ENCODE measurements around the gene TMEM235.

The TMEM235 gene

GRCh38 chr17:78214016-78214705 lies 17.3 kb upstream of the TMEM235 start, which contains the start of gene BIRC5:
TSS of gene BIRC5 (plus strand) at chr17:78214253. CDS start at chr17:78214317, 64 bp downstream.
- peak; percentile 75 for DNase-seq (ENCODE audit: low read depth)
- peak within 1 kb of the TSS; percentile 91 for H3K4me3 ChIP-seq (ENCODE audit: control insufficient read depth, low read depth, low read length)
- TF ChIP-seq CTCF (conservative IDR thresholded peaks at IDR 0.05; ENCODE audit: control insufficient read depth, insufficient read depth, low read depth, low read length) = no peak

GRCh38 chr17:78214706-78215061 lies 16.7 kb upstream of the TMEM235 start:
- H3K4me3 ChIP-seq (ENCODE audit: control insufficient read depth, low read depth, low read length) = peak overlapping the region; percentile 91
- TF ChIP-seq CTCF (conservative IDR thresholded peaks at IDR 0.05; ENCODE audit: control insufficient read depth, insufficient read depth, low read depth, low read length) = no peak

GRCh38 chr17:78219396-78220150 lies 11.9 kb upstream of the TMEM235 start:
- no peak for DNase-seq (ENCODE audit: low read depth)
- H3K4me3 ChIP-seq (ENCODE audit: control insufficient read depth, low read depth, low read length) = no peak overlapping the region
- TF ChIP-seq CTCF (conservative IDR thresholded peaks at IDR 0.05; ENCODE audit: control insufficient read depth, insufficient read depth, low read depth, low read length) = no peak

More at GRCh38 chr17:78214706-78215061, 16.7 kb upstream of the TMEM235 start:
- no peak for DNase-seq (ENCODE audit: low read depth)

- no peak for TF ChIP-seq CTCF (conservative IDR thresholded peaks at IDR 0.05; ENCODE audit: control insufficient read depth, insufficient read depth, low read depth, low read length)
- DNase-seq (ENCODE audit: low read depth) = no peak
- no peak overlapping the region for H3K4me3 ChIP-seq (ENCODE audit: control insufficient read depth, low read depth, low read length)
Measured at GRCh38 chr17:78223061-78223460, 8.4 kb upstream of the TMEM235 start.

- H3K4me3 ChIP-seq (ENCODE audit: control insufficient read depth, low read depth, low read length) = no peak overlapping the region
- no peak for TF ChIP-seq CTCF (conservative IDR thresholded peaks at IDR 0.05; ENCODE audit: control insufficient read depth, insufficient read depth, low read depth, low read length)
- no peak for DNase-seq (ENCODE audit: low read depth)
Measured at GRCh38 chr17:78223765-78224164, 7.7 kb upstream of the TMEM235 start.

GRCh38 chr17:78224231-78225087 lies 7.0 kb upstream of the TMEM235 start:
- no peak overlapping the region for H3K4me3 ChIP-seq (ENCODE audit: control insufficient read depth, low read depth, low read length)
- no peak for TF ChIP-seq CTCF (conservative IDR thresholded peaks at IDR 0.05; ENCODE audit: control insufficient read depth, insufficient read depth, low read depth, low read length)
- no peak for DNase-seq (ENCODE audit: low read depth)
